Keratinocyte (primary cell): ENCODE measurements around the gene AOPEP. TPM values are rescaled to one million over a fixed set of nuclear protein-coding genes. Genes with fewer than 3 reads are reported as not detected.

Experiments used
- DNase-seq: peaks from one replicate; pipeline ENCODE4 v3.0.0-alpha.2; 2011; ENCODE audit warnings: low read depth, missing footprints, low spot score
- FAIRE-seq: peaks from 2 replicates; lab custom pipeline; 2011; peaks lifted over from hg19 to GRCh38; lab: Jason Lieb, UNC
- H2AFZ ChIP-seq: 2 replicates; pipeline ENCODE4 v1.6.0; 2012; ENCODE audit warnings: low read length, control low read depth, inconsistent platforms; ENCODE audit not compliant: control insufficient read depth
- H3K27ac ChIP-seq: 2 replicates; pipeline ENCODE4 v1.5.1; 2011; ENCODE audit warnings: low read length; ENCODE audit not compliant: control insufficient read depth, insufficient read depth
- H3K27me3 ChIP-seq: 3 replicates; pipeline ENCODE4 v1.6.0; 2011; ENCODE audit warnings: low read length; ENCODE audit not compliant: control insufficient read depth, insufficient read depth; ENCODE audit errors: extremely low read depth
- H3K36me3 ChIP-seq, 2 experiments: 2 replicates in 1 of 2; 3 replicates in 1 of 2; pipeline ENCODE4 v1.5.1; 2011; ENCODE audit warnings: low read length in 2 of 2, mild to moderate bottlenecking in 1 of 2; ENCODE audit not compliant: control insufficient read depth in 2 of 2, insufficient read depth in 2 of 2; ENCODE audit errors: extremely low read depth in 1 of 2
- H3K4me1 ChIP-seq: 3 replicates; pipeline ENCODE4 v1.5.1; 2011; ENCODE audit warnings: low read length; ENCODE audit not compliant: control insufficient read depth, insufficient read depth; ENCODE audit errors: extremely low read depth
- H3K4me2 ChIP-seq: 3 replicates; pipeline ENCODE4 v1.6.0; 2011; ENCODE audit warnings: low read depth, low read length; ENCODE audit not compliant: control insufficient read depth, insufficient read depth; ENCODE audit errors: extremely low read depth
- H3K4me3 ChIP-seq, 3 experiments: fragments of 200-600 bp in 1 of 3; sonication (generic) in 1 of 3; 2 replicates in 2 of 3; 3 replicates in 1 of 3; pipeline ENCODE4 v1.5.1; 2011 to 2016; ENCODE audit warnings: low read length in 3 of 3, mild to moderate bottlenecking in 3 of 3, control low read depth in 2 of 3, inconsistent platforms in 1 of 3, low read depth in 1 of 3, mixed read lengths in 1 of 3, mixed run types in 1 of 3, moderate library complexity in 1 of 3; ENCODE audit not compliant: control insufficient read depth in 2 of 3, insufficient read depth in 2 of 3; ENCODE audit errors: extremely low read depth in 1 of 3
- H3K79me2 ChIP-seq: 2 replicates; pipeline ENCODE4 v1.6.0; 2012; ENCODE audit warnings: low read length; ENCODE audit not compliant: control insufficient read depth, insufficient read depth
- H3K9ac ChIP-seq: 3 replicates; pipeline ENCODE4 v1.6.0; 2011; ENCODE audit warnings: low read length; ENCODE audit not compliant: control insufficient read depth, insufficient read depth; ENCODE audit errors: extremely low read depth
- H3K9me1 ChIP-seq: 3 replicates; pipeline ENCODE4 v1.6.0; 2011; ENCODE audit warnings: low read length; ENCODE audit not compliant: control insufficient read depth, insufficient read depth; ENCODE audit errors: extremely low read depth
- H3K9me3 ChIP-seq: 2 replicates; pipeline ENCODE4 v1.5.1; 2012; ENCODE audit warnings: low read depth, low read length; ENCODE audit not compliant: control insufficient read depth
- H4K20me1 ChIP-seq: 3 replicates; pipeline ENCODE4 v1.6.0; 2011; ENCODE audit warnings: low read length; ENCODE audit not compliant: control insufficient read depth, insufficient read depth; ENCODE audit errors: extremely low read depth
- CTCF ChIP-seq, 3 experiments: IDR thresholded peaks in 1 of 3; conservative IDR thresholded peaks in 1 of 3; optimal IDR thresholded peaks in 1 of 3; 2 replicates in 2 of 3; 3 replicates in 1 of 3; pipeline versions ENCODE3 to v1.5.1; 2011; ENCODE audit warnings: low read length in 3 of 3, mild to moderate bottlenecking in 3 of 3, moderate library complexity in 2 of 3, control low read depth in 1 of 3, inconsistent platforms in 1 of 3; ENCODE audit not compliant: insufficient read depth in 2 of 3; ENCODE audit errors: extremely low read depth in 1 of 3
- EZH2 ChIP-seq: IDR thresholded peaks from one replicate; pipeline ENCODE4 v1.6.1; 2012; ENCODE audit warnings: inconsistent platforms, mild to moderate bottlenecking, low read length, moderate library complexity
- dilution Hi-C: fragments of 300-500 bp; cut with MboI; formaldehyde crosslinking; loops from one replicate; pipeline ENCODE4 v1.7.0; 2020; ENCODE audit warnings: low sequenced_read_pairs; ENCODE audit not compliant: extremely low pct_ligation_motif_present
- polyA plus RNA-seq, 5 experiments: library from polyadenylated mRNA; depleted of rRNA in 3 of 5; stranded (reverse) in 3 of 5; stranded (forward) in 1 of 5; unstranded in 1 of 5; fragments of >200 nt; gene quantifications; 1 replicate in 1 of 5; 2 replicates in 3 of 5; 3 replicates in 1 of 5; pipeline versions ENCODE4 v1.2.1 to v1.2.3, GENCODE V29; 2011 to 2012; ENCODE audit warnings: missing spikeins in 2 of 5, low read depth in 1 of 5, low replicate concordance in 1 of 5

The AOPEP gene
- polyA plus RNA-seq, 1 donor (not counting 4 experiments of a cell fraction or from before 2014, with no cell fraction given) = 27.0 TPM

- no peaks in the 10 kb centered on the region for H3K36me3 ChIP-seq
- no peak for TF ChIP-seq CTCF (optimal IDR thresholded peaks at IDR 0.05 in 1 of 3, IDR thresholded peaks at IDR 0.05 in 1 of 3, conservative IDR thresholded peaks at IDR 0.05 in 1 of 3; ENCODE audit: extremely low read depth in 1 of 3, insufficient read depth in 2 of 3, low read length in 3 of 3)
- no peak for TF ChIP-seq EZH2
- DNase-seq = no peak
- no peak overlapping the region for H3K4me2 ChIP-seq
- no peak overlapping the region for H3K4me3 ChIP-seq
- no peaks in the 10 kb centered on the region for H3K9me1 ChIP-seq
- H4K20me1 ChIP-seq = no peaks in the 10 kb centered on the region
- H3K4me1 ChIP-seq = no peaks in the 10 kb centered on the region
- dilution Hi-C loops = no loop called here
- no peaks in the 10 kb centered on the region for H3K9me3 ChIP-seq
- H3K27me3 ChIP-seq = peaks cover 4% of the 10 kb centered on the region
- no peak for FAIRE-seq
- no peak overlapping the region for H3K27ac ChIP-seq
- no peak overlapping the region for H2AFZ ChIP-seq
- no peak overlapping the region for H3K9ac ChIP-seq
- H3K79me2 ChIP-seq = no peaks in the 10 kb centered on the region
Measured at GRCh38 chr9:94705162-94705702, 21.3 kb upstream of the AOPEP start.

- dilution Hi-C loops = no loop called here
- Histone ChIP-seq H3K27me3 (peaks cover 4% of the 10 kb centered on the region), H3K4me3 (no peak overlapping the region), H4K20me1 (no peaks in the 10 kb centered on the region), H3K27ac (no peak overlapping the region), H3K9ac (no peak overlapping the region), H3K79me2 (no peaks in the 10 kb centered on the region), H3K9me1 (no peaks in the 10 kb centered on the region), H3K36me3 (no peaks in the 10 kb centered on the region), H3K4me2 (no peak overlapping the region), H3K4me1 (no peaks in the 10 kb centered on the region), H3K9me3 (no peaks in the 10 kb centered on the region), H2AFZ (no peak overlapping the region)
- no peak for FAIRE-seq
- DNase-seq = no peak
- TF ChIP-seq CTCF (optimal IDR thresholded peaks at IDR 0.05 in 1 of 3, IDR thresholded peaks at IDR 0.05 in 1 of 3, conservative IDR thresholded peaks at IDR 0.05 in 1 of 3; ENCODE audit: extremely low read depth in 1 of 3, insufficient read depth in 2 of 3, low read length in 3 of 3) = no peak
- no peak for TF ChIP-seq EZH2
Measured at GRCh38 chr9:94706922-94707321, 19.6 kb upstream of the AOPEP start.
